ENCODE results near the gene KCNJ16. TPM values are rescaled to one million over a fixed set of nuclear protein-coding genes. Genes with fewer than 3 reads are reported as not detected.
"Not testable (repeated sequence)": the region's sequence is repeated elsewhere in the genome, so short reads cannot be mapped to it uniquely, and the experiment has no call there.

KCNJ16 gene
- total RNA-seq (not detected), polyA plus RNA-seq (not detected), total RNA-seq (0 reads per million in 6 experiments)

- no peaks in the 10 kb centered on the region for H3K4me1 Mint-ChIP-seq
- H3K36me3 Mint-ChIP-seq = no peaks in the 10 kb centered on the region
- POLR2A ChIA-PET = no interaction called here
- H3K27me3 Mint-ChIP-seq = peaks cover 4 to 10% (median 5%) of the 10 kb centered on the region in 5 donors
- H3K4me3 Mint-ChIP-seq = no peak within 1 kb of the TSS
- no peak within 1 kb of the TSS for H3K27ac Mint-ChIP-seq
- peaks cover 0 to 2% (median 0%) of the 10 kb centered on the region in 9 donors for H3K9me3 Mint-ChIP-seq
- ATAC-seq (no peak), DNase-seq (no peak)
Observed at GRCh38 chr17:70074956-70075355, at the start of gene KCNJ16. Gene KCNJ16 (plus strand): TSS chr17:70075225. CDS start chr17:70132088, 56,863 bp downstream.

- POLR2A ChIA-PET = no interaction called here
- DNase-seq (no peak), ATAC-seq (no peak)
- Mint-ChIP-seq H3K27ac (no peak overlapping the region), H3K9me3 (peaks cover 0 to 8% (median 0%) of the 10 kb centered on the region in 9 donors), H3K4me1 (no peaks in the 10 kb centered on the region), H3K4me3 (no peak overlapping the region), H3K36me3 (no peaks in the 10 kb centered on the region), H3K27me3 (peaks cover 2 to 11% (median 6%) of the 10 kb centered on the region in 5 donors)
Observed at GRCh38 chr17:70028397-70028796, 46.6 kb upstream of the KCNJ16 start.

DNA sequence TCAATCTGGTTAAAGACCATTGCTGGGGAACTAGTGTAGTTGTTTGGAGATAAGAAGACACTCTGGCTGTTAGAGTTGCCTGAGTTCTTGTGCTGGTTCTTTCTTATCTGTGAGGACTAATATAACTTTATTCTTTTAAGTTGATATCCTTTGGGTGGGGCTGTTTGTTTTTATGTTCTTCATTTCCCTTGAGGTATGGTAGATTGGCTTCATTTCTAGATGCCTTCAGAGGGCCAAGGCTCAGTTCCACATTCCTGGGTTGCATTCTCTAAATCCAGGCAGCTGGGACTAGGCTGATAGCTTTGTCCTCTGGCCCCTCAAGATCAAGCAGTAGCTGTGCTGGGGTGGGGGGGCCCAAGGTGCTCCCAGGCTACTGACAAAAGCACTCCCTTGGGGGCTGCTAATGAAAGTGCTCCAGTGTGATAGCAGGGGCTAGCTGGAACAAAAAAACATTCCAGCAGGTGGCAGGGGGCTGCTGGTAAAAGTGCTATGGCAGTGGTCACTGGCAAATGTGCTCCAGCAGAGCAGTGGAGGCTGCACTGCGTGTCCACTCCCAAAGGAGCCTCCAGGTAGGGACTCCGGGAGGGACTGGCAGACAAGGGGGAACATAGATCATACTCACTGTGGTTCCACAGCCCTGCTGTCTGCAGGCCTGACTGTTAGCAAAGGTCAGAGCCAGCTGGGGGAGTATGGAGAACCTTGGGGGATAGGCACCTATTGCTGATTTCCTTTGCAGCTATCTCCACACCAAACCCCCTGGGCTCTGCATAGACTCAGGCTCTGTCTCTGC is 45.9 kb upstream of the KCNJ16 start:
- ATAC-seq (no peak), DNase-seq (no peak)
- Mint-ChIP-seq H3K27ac (no peak overlapping the region), H3K4me3 (no peak overlapping the region), H3K27me3 (peaks cover 2 to 11% (median 6%) of the 10 kb centered on the region in 5 donors), H3K36me3 (no peaks in the 10 kb centered on the region), H3K4me1 (no peaks in the 10 kb centered on the region), H3K9me3 (peaks cover 0 to 9% (median 0%) of the 10 kb centered on the region in 9 donors)
- POLR2A ChIA-PET = no interaction called here

- H3K4me3 Mint-ChIP-seq = no peak overlapping the region
- peaks cover 2 to 11% (median 7%) of the 10 kb centered on the region in 5 donors for H3K27me3 Mint-ChIP-seq
- DNase-seq (no peak), ATAC-seq (no peak)
- POLR2A ChIA-PET = no interaction called here
- no peak overlapping the region for H3K27ac Mint-ChIP-seq
- no peaks in the 10 kb centered on the region for H3K4me1 Mint-ChIP-seq
- H3K9me3 Mint-ChIP-seq = peaks cover 0 to 9% (median 0%) of the 10 kb centered on the region in 9 donors
- H3K36me3 Mint-ChIP-seq = no peaks in the 10 kb centered on the region
Observed at GRCh38 chr17:70030371-70030770, 44.7 kb upstream of the KCNJ16 start.

GRCh38 chr17:70031341-70031740 is 43.7 kb upstream of the KCNJ16 start:
- Mint-ChIP-seq H3K36me3 (no peaks in the 10 kb centered on the region), H3K4me3 (no peak overlapping the region), H3K27ac (no peak overlapping the region), H3K27me3 (peaks cover 2 to 11% (median 7%) of the 10 kb centered on the region in 5 donors), H3K4me1 (no peaks in the 10 kb centered on the region), H3K9me3 (peaks cover 0 to 9% (median 0%) of the 10 kb centered on the region in 9 donors)
- POLR2A ChIA-PET = no interaction called here
- DNase-seq = no peak
- no peak for ATAC-seq

GRCh38 chr17:70033165-70033564 is 41.9 kb upstream of the KCNJ16 start:
- Mint-ChIP-seq H3K4me1 (no peaks in the 10 kb centered on the region), H3K27me3 (peaks cover 2 to 10% (median 7%) of the 10 kb centered on the region in 5 donors), H3K9me3 (peaks cover 0 to 3% (median 0%) of the 10 kb centered on the region in 9 donors), H3K36me3 (no peaks in the 10 kb centered on the region), H3K27ac (no peak overlapping the region), H3K4me3 (no peak overlapping the region)
- DNase-seq = no peak
- ATAC-seq = no peak
- POLR2A ChIA-PET = no interaction called here

- Mint-ChIP-seq H3K9me3 (peaks cover 0 to 3% (median 0%) of the 10 kb centered on the region in 9 donors), H3K4me3 (no peak overlapping the region), H3K27ac (no peak overlapping the region), H3K4me1 (no peaks in the 10 kb centered on the region), H3K36me3 (no peaks in the 10 kb centered on the region), H3K27me3 (peaks cover 0 to 2% (median 0%) of the 10 kb centered on the region in 5 donors)
- no peak for ATAC-seq
- no peak for DNase-seq
- POLR2A ChIA-PET = no interaction called here
Observed at GRCh38 chr17:70034158-70034557, 40.9 kb upstream of the KCNJ16 start.

DNA sequence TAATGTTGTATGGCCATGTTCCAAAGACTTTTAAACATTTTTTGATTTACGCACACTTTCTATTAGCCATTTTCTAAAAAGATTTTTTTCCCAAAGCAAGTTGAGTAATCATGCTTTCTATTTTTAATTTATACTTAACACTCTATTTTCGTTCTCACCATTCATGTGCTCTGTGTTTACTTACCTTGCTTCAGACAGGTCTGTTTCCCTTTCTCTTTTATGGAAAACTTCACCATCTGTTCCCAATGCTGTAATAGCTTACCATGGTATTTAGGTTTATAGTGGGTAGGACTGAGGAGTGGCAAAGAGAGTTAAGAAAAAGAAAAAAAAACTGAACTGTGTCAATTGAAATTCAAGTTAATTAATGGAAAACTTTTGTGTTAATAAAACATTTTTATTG is 37.5 kb upstream of the KCNJ16 start:
- H3K4me3 Mint-ChIP-seq = no peak overlapping the region
- no peak for ATAC-seq
- no peak overlapping the region for H3K27ac Mint-ChIP-seq
- no peaks in the 10 kb centered on the region for H3K36me3 Mint-ChIP-seq
- no peak for DNase-seq
- H3K9me3 Mint-ChIP-seq = peaks cover 0 to 3% (median 0%) of the 10 kb centered on the region in 9 donors
- POLR2A ChIA-PET = no interaction called here
- no peaks in the 10 kb centered on the region for H3K4me1 Mint-ChIP-seq
- peaks cover 0 to 1% (median 0%) of the 10 kb centered on the region in 5 donors for H3K27me3 Mint-ChIP-seq

GRCh38 chr17:70040336-70040735 is 34.7 kb upstream of the KCNJ16 start:
- Mint-ChIP-seq H3K4me1 (no peaks in the 10 kb centered on the region), H3K9me3 (no peaks in the 10 kb centered on the region), H3K36me3 (no peaks in the 10 kb centered on the region), H3K27me3 (peaks cover 0 to 6% (median 3%) of the 10 kb centered on the region in 5 donors), H3K27ac (no peak overlapping the region), H3K4me3 (no peak overlapping the region)
- ATAC-seq = no peak
- POLR2A ChIA-PET = no interaction called here
- no peak for DNase-seq

DNA sequence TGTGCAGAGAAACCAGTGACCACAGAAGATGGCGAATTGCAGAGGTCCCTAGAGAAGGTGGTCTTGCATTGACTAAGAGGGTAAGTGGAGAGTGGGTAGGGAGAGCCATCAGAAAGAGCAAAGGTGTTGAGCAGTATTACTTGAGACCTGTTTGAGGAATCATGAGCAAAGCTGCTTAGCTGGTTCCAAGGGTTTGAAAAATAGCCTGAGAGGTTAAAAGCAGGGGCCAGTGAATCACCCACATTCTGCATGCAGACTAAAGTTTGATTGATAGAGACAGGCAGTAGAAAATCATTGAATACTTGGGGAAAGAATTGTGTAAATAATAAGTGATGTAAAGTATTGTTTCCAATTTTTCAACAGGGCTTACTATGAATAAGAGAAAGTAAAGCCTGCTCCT is 34.0 kb upstream of the KCNJ16 start:
- peaks cover 0 to 6% (median 3%) of the 10 kb centered on the region in 5 donors for H3K27me3 Mint-ChIP-seq
- H3K9me3 Mint-ChIP-seq = no peaks in the 10 kb centered on the region
- no peak for DNase-seq
- H3K4me1 Mint-ChIP-seq = no peaks in the 10 kb centered on the region
- H3K36me3 Mint-ChIP-seq = no peaks in the 10 kb centered on the region
- POLR2A ChIA-PET = no interaction called here
- ATAC-seq = no peak
- H3K4me3 Mint-ChIP-seq = no peak overlapping the region
- H3K27ac Mint-ChIP-seq = no peak overlapping the region

- peaks cover 0 to 10% (median 3%) of the 10 kb centered on the region in 5 donors for H3K27me3 Mint-ChIP-seq
Observed at GRCh38 chr17:70041540-70041939, 33.5 kb upstream of the KCNJ16 start.

GRCh38 chr17:70045780-70046179 is 29.2 kb upstream of the KCNJ16 start:
- peaks cover 0 to 12% (median 4%) of the 10 kb centered on the region in 5 donors for H3K27me3 Mint-ChIP-seq
- ATAC-seq, H3K9me3 Mint-ChIP-seq, H3K4me3 Mint-ChIP-seq, H3K36me3 Mint-ChIP-seq, H3K4me1 Mint-ChIP-seq, H3K27ac Mint-ChIP-seq, POLR2A ChIA-PET, DNase-seq: not testable (repeated sequence)

More at GRCh38 chr17:70041540-70041939, 33.5 kb upstream of the KCNJ16 start:
- no peaks in the 10 kb centered on the region for H3K4me1 Mint-ChIP-seq
- H3K36me3 Mint-ChIP-seq = no peaks in the 10 kb centered on the region
- no peak overlapping the region for H3K4me3 Mint-ChIP-seq
- POLR2A ChIA-PET = no interaction called here
- H3K9me3 Mint-ChIP-seq = no peaks in the 10 kb centered on the region
- H3K27ac Mint-ChIP-seq = no peak overlapping the region
- ATAC-seq (no peak), DNase-seq (no peak)

GRCh38 chr17:70047619-70048419 is 27.2 kb upstream of the KCNJ16 start:
- H3K4me3 Mint-ChIP-seq = no peak overlapping the region
- no peak for ATAC-seq
- H3K9me3 Mint-ChIP-seq = no peaks in the 10 kb centered on the region
- H3K27me3 Mint-ChIP-seq = peaks cover 0 to 16% (median 4%) of the 10 kb centered on the region in 5 donors
- no peaks in the 10 kb centered on the region for H3K4me1 Mint-ChIP-seq
- POLR2A ChIA-PET = no interaction called here
- no peak overlapping the region for H3K27ac Mint-ChIP-seq
- no peak for DNase-seq
- H3K36me3 Mint-ChIP-seq = no peaks in the 10 kb centered on the region

Measured in naive thymus-derived CD8-positive, alpha-beta T cell (primary cell).